GM12891 (cell line): Measurements from ENCODE around the gene SLC9A9.
A peak's percentile ranks its signal among the peaks of the same experiment; 100 is the strongest.
"Not testable (repeated sequence)": the region's sequence is repeated elsewhere in the genome, so short reads cannot be mapped to it uniquely, and the experiment has no call there.

Source experiments
- DNase-seq: peaks from one replicate; pipeline ENCODE4 v3.0.0; 2011; ENCODE audit warnings: low spot score; ENCODE audit not compliant: insufficient read length
- FAIRE-seq: peaks from 2 replicates; lab custom pipeline; 2011; peaks lifted over from hg19 to GRCh38; lab: Jason Lieb, UNC
- PAX5 ChIP-seq: IDR thresholded peaks from 2 replicates; pipeline ENCODE4 v1.6.1; 2011; ENCODE audit warnings: low read length, moderate library complexity, mild to moderate bottlenecking; ENCODE audit not compliant: insufficient read depth, severe bottlenecking
- POLR2A ChIP-seq: IDR thresholded peaks from 2 replicates; pipeline ENCODE4 v1.6.1; 2011; ENCODE audit warnings: low read depth, low read length, control low read depth
- POLR2AphosphoS5 ChIP-seq: IDR thresholded peaks from 2 replicates; pipeline ENCODE4 v1.6.1; 2011; ENCODE audit warnings: low read depth, low read length, control low read depth
- POU2F2 ChIP-seq: IDR thresholded peaks from 2 replicates; pipeline ENCODE4 v1.6.1; 2011; ENCODE audit warnings: low read depth, mild to moderate bottlenecking, control low read depth, low read length, moderate library complexity
- SPI1 ChIP-seq: IDR thresholded peaks from 2 replicates; pipeline ENCODE4 v1.6.1; 2011; ENCODE audit warnings: low read depth, low read length, control low read depth
- TAF1 ChIP-seq: IDR thresholded peaks from 2 replicates; pipeline ENCODE4 v1.6.1; 2011; ENCODE audit warnings: low read depth, low read length, control low read depth

Gene SLC9A9

GRCh38 chr3:143720381-143720780 is 127.9 kb downstream of the SLC9A9 start:
- DNase-seq (no peak), FAIRE-seq (no peak)
- TF ChIP-seq POU2F2 (no peak), TAF1 (no peak), POLR2AphosphoS5 (no peak), SPI1 (no peak), PAX5 (no peak), POLR2A (no peak)

- no peak for TF ChIP-seq POU2F2
- TF ChIP-seq POLR2A, result no peak
- no peak for TF ChIP-seq TAF1
- no peak for TF ChIP-seq POLR2AphosphoS5
- TF ChIP-seq PAX5, result no peak
- DNase-seq, result no peak
- peak; percentile 38 for FAIRE-seq
Measured at GRCh38 chr3:143718463-143718862, 129.8 kb downstream of the SLC9A9 start.

DNA sequence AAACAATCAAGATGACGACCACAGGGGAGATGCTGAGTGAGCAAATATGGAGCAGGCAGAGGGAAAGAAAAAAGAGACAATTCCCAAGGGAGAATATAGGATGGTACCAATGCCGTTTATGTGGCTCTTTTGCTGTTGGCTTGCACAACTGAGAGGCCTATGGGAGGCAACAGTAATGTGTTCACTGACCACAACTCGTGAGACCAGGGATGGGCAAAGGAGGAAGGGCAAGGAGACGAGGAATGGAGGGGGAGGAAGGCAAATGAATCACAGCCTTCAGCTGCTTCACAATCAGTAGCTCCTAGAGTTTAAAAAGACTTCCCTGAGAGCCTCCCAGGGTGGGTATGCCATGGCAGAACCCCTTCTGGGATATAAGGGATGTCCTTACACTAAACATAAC is 131.5 kb downstream of the SLC9A9 start:
- DNase-seq, result no peak
- FAIRE-seq, result no peak
- TF ChIP-seq PAX5 (no peak), POLR2A (no peak), SPI1 (no peak), POLR2AphosphoS5 (no peak), TAF1 (no peak), POU2F2 (no peak)

- FAIRE-seq (no peak), DNase-seq (no peak)
- TF ChIP-seq TAF1 (no peak), POLR2A (no peak), PAX5 (no peak), POU2F2 (no peak), POLR2AphosphoS5 (no peak), SPI1 (no peak)
Measured at GRCh38 chr3:143712522-143712921, 135.7 kb downstream of the SLC9A9 start.

DNA sequence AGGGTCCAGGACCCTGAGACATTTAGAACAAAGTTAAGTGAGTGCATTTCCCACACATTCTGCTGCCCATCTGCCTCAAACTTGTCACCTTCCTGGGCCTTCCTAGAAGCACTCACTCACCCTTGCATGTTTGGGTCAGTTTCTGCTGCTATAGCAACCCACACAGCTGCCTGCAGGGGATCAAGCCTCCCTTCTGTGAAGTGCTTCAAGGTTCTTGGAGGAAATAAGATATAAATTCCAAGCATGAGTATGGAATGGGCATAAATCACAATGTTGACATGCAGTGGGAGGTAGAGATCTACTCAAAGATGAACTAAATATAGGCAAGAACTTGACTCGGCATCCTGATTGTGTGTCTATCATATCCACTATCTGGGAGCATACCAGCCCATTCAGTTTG is 140.4 kb downstream of the SLC9A9 start:
- FAIRE-seq (no peak), DNase-seq (no peak)
- no peak for TF ChIP-seq POLR2A
- no peak for TF ChIP-seq POU2F2
- no peak for TF ChIP-seq SPI1
- no peak for TF ChIP-seq POLR2AphosphoS5
- TF ChIP-seq PAX5, result no peak
- no peak for TF ChIP-seq TAF1

- TF ChIP-seq SPI1, result no peak
- TF ChIP-seq POLR2AphosphoS5, result no peak
- TF ChIP-seq POLR2A, result no peak
- TF ChIP-seq PAX5, result no peak
- TF ChIP-seq POU2F2, result no peak
- TF ChIP-seq TAF1, result no peak
- DNase-seq, result no peak
- FAIRE-seq, result no peak
Measured at GRCh38 chr3:143700431-143700975, 147.8 kb downstream of the SLC9A9 start.

DNA sequence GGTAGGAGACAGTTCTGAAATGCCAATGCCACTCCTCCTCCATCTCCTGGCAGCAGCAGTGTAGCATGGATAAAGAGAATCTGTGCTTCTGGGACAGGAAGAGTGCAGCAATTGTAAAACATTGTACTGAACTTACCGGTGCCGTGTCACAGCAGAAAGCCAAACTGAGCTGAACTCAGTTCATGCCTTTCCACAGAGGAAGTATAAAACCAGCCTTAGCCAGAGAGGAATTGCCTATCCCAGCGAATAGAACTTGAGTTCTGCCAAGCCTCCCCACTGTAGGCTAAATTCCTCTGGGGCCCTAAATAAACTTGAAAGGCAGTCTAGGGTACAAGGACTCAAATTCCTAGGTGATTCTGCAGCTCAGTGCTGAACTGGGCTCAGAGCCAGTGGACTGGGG is 148.8 kb downstream of the SLC9A9 start:
- DNase-seq, result no peak
- FAIRE-seq, result no peak
- TF ChIP-seq POLR2A, result no peak
- no peak for TF ChIP-seq POLR2AphosphoS5

GRCh38 chr3:143698682-143699303 is 149.5 kb downstream of the SLC9A9 start:
- DNase-seq (no peak), FAIRE-seq (no peak)
- TF ChIP-seq PAX5, result no peak
- no peak for TF ChIP-seq POLR2A
- TF ChIP-seq SPI1, result no peak
- no peak for TF ChIP-seq POU2F2
- TF ChIP-seq TAF1, result no peak
- no peak for TF ChIP-seq POLR2AphosphoS5

GRCh38 chr3:143697975-143698374 is 150.3 kb downstream of the SLC9A9 start:
- no peak for TF ChIP-seq SPI1
- TF ChIP-seq POLR2AphosphoS5, result no peak
- TF ChIP-seq PAX5, result no peak
- TF ChIP-seq TAF1, result no peak
- no peak for TF ChIP-seq POLR2A
- TF ChIP-seq POU2F2, result no peak
- no peak for DNase-seq
- peak; percentile 23 for FAIRE-seq

GRCh38 chr3:143695333-143695732 is 152.9 kb downstream of the SLC9A9 start:
- not testable (repeated sequence) for DNase-seq, FAIRE-seq
